C4-2B (cell line): Measurements from ENCODE around the gene WDR7.

Experiments used
- H3K27ac ChIP-seq: fragments of 450-650 bp; 2 replicates; pipeline ENCODE4 v1.5.1; 2017
- CTCF ChIP-seq: fragments of 450-650 bp; conservative IDR thresholded peaks from 2 replicates; pipeline ENCODE4 v1.5.1; 2017; ENCODE audit warnings: mild to moderate bottlenecking
- ZFX ChIP-seq: fragments of 450-650 bp; IDR thresholded peaks from 2 replicates; pipeline ENCODE4 v1.6.1; 2017

WDR7 gene

GRCh38 chr18:56844556-56844955 lies 193.4 kb downstream of the WDR7 start:
- TF ChIP-seq CTCF (no peak), ZFX (no peak)
- no peak overlapping the region for H3K27ac ChIP-seq

GRCh38 chr18:56851774-56852173 lies 200.6 kb downstream of the WDR7 start:
- no peak overlapping the region for H3K27ac ChIP-seq
- TF ChIP-seq ZFX: no peak
- TF ChIP-seq CTCF: no peak

GRCh38 chr18:56853961-56854360 lies 202.8 kb downstream of the WDR7 start:
- TF ChIP-seq ZFX: no peak
- TF ChIP-seq CTCF: no peak
- H3K27ac ChIP-seq: no peak overlapping the region

GRCh38 chr18:56861244-56861643 lies 210.1 kb downstream of the WDR7 start:
- no peak overlapping the region for H3K27ac ChIP-seq
- TF ChIP-seq ZFX (no peak), CTCF (no peak)

- peak; percentile 86 for TF ChIP-seq CTCF
- TF ChIP-seq ZFX: no peak
- H3K27ac ChIP-seq: no peak overlapping the region
Measured at GRCh38 chr18:56869189-56869777, 218.1 kb downstream of the WDR7 start.

GRCh38 chr18:56870982-56871381 lies 219.8 kb downstream of the WDR7 start:
- TF ChIP-seq CTCF: no peak
- no peak for TF ChIP-seq ZFX
- no peak overlapping the region for H3K27ac ChIP-seq

GRCh38 chr18:56872140-56872539 lies 221.0 kb downstream of the WDR7 start:
- TF ChIP-seq CTCF: no peak
- TF ChIP-seq ZFX: no peak
- no peak overlapping the region for H3K27ac ChIP-seq
